Subcutaneous adipose tissue (tissue), 4 donors: Measurements from ENCODE around the gene EFCAB6. TPM values are rescaled to one million over a fixed set of nuclear protein-coding genes. Genes with fewer than 3 reads are reported as not detected.

ENCODE experiments used
- total RNA-seq, 4 donors: library from RNA; depleted of rRNA; stranded (reverse); fragments of >200 nt; gene quantifications; one replicate each; pipeline ENCODE4 v1.1.0, GENCODE V29; 2016
- TF ChIP-seq, protein P1 (sequence below): fragments of 450-650 bp; IDR thresholded peaks from one replicate; pipeline ENCODE4 v1.5.1; 2016; ENCODE audit warnings: low read depth, mild to moderate bottlenecking, control low read depth, antibody characterized with exemption, moderate library complexity

Gene EFCAB6
- total RNA-seq, 4 donors from 2014 or later, result 2.1 to 4.0 (median 2.4) TPM

DNA sequence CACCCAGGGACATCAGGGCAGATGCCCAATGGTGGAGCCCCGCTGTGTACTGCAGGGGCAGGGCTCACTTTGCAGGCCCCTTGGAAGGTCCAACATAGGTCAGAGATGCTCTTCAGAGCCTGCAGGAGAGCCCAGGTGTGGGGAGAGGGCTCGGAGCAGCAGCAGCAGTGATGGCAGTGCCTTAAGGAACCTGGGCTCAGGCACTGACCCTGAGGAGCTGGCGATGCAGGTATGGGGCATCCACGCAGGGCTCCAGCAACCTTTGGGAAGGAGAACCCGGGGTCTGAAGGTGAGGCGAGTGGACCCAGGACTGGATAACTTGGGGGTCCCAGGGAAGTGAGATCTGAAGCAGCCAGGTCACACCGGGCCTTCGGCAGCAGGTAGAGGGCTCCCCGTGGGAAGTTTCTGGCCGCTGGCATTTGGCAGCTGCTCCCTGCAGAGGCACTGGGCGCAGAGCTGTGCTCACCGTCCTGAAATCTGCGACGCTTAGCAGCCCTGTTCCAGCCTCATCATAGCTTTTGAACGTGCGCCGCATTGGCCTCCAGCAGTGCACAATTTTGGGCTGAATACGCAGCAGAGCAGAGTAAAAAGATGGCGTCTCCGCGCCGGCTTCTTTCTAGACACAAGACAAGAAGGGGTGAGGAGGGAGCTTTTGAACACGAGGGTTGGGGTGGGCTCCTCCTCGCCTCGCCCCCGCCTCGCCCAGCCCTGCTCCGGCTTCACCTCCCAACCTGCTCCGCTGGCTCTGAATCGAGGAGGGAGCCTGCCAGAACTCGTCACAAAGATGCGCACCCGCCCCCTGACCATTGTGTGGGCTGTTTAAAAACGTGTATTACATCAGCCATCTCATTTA is 281.5 kb downstream of the EFCAB6 start:
- TF ChIP-seq, protein P1, sequence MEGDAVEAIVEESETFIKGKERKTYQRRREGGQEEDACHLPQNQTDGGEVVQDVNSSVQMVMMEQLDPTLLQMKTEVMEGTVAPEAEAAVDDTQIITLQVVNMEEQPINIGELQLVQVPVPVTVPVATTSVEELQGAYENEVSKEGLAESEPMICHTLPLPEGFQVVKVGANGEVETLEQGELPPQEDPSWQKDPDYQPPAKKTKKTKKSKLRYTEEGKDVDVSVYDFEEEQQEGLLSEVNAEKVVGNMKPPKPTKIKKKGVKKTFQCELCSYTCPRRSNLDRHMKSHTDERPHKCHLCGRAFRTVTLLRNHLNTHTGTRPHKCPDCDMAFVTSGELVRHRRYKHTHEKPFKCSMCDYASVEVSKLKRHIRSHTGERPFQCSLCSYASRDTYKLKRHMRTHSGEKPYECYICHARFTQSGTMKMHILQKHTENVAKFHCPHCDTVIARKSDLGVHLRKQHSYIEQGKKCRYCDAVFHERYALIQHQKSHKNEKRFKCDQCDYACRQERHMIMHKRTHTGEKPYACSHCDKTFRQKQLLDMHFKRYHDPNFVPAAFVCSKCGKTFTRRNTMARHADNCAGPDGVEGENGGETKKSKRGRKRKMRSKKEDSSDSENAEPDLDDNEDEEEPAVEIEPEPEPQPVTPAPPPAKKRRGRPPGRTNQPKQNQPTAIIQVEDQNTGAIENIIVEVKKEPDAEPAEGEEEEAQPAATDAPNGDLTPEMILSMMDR, result no peak

- TF ChIP-seq, protein P1, result no peak
Measured at GRCh38 chr22:43529934-43530333, 282.2 kb downstream of the EFCAB6 start.

DNA sequence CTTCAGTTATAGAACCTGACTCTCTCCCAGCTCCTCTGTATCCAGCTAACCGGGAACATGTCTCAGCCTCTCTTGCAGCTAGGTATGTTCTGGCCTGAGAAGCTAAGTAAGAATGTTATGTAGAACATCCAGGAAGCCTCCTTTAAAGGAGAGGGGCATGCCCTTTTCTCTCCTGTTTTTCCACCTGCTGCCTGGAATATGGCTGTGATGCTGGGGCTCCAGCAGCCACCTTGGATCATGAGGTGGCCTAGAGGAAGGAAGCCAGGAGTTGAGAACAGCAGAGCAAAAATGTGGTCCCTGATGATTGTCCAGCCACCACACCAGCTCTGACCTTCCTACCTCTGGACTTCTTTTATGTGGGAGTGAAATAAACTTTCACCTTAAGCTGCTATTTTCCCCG is 282.6 kb downstream of the EFCAB6 start:
- TF ChIP-seq, protein P1, result no peak

DNA sequence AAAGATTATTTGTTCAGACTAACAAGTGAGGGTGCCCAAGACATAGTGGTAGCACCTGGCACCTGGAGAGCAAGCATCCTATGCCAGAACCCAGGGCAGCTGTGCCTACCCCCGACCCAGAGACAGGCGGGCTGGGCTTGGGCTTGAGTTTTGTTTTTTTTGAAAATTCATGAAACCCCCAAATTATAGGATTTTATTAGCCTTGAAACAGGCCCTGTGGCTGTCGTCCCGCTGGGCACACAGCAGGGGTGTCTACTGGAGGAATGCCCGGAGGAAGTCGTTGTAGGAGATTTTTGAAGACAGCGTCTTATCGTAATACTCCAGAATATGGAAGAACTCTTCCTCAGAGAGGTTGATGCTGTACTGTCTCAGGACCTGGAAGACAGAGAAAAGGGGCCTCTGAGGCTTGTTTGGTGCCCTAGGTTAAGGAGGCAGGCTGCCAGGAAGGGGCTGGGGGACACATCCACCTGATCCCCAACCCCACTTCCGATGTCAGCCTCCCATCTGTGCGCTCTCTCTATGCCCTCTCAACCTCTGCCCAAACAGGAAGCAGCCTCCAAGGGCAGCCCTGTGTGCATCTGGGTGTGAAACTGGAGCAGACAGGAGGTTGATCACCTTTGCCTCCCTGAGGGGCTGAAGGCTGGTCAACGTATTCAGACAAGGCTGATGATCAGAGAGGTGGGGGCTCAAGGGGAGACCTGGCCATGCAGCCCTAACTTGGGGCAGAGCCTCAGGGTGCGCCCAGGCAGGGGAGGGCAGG is 283.3 kb downstream of the EFCAB6 start:
- TF ChIP-seq, protein P1, result no peak

DNA sequence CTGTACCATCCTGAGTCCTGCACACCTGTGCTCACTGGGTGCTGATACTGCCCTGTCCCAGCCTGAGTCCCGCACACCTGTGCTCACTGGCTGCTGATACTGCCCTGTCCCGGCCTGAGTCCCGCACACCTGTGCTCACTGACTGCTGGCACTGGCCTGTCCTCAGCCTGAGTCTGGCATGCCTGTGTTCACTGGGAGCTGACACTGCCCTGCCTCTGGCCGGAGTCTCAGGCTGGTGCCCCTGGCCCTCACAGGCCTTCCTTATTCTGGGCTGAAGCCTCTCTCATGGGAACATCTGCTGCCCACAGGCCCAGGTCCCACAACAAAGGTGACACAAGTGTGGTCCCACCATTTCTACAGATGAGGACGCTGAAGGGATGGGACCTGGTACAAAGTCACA is 285.2 kb downstream of the EFCAB6 start:
- TF ChIP-seq, protein P1, result no peak

DNA sequence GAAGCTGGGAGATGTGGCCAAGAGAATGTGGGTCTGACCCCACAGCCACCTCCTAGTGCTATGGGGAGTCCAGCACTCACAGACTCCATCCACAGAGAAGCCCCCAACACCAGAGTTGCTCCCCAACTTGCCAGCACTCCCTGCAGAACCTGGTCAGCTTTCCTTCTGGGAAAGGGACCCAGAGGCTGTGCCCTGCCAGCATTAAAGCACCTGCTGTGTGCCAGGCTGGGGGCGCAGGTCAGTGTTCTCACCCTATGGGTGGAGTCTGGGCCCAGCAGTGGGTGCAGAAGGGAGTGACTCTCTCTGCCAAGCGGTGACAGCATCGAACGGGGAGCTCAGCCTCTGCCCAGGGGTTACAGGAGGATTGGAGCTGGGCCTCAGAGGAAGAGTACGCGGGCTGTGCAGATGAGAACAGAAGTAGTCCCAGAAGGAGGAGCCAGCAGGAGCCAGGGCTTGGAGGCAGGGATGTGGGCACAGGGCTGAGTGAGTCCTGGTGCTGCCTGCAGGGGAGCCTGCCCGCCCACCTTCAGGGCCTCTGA is 285.9 kb downstream of the EFCAB6 start:
- TF ChIP-seq, protein P1, result no peak

DNA sequence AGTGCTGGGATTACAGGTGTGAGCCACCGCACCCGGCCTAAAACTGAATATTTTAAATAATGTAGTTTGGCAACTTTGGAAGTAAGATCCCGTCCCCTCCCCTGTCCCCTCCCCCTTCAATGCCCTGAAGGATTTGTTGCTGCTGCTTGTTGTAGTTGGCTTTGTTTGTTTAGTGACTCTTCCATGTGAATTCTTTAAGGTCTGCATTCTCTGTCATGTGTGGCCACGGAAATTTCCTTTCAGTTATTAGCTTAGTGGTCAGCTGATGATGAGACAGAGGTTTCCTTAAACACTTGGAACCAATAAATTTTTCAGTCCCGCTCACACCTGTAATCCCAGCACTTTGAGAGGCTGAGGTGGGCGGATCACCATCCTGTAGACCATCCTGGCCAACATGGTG is 290.4 kb downstream of the EFCAB6 start:
- TF ChIP-seq, protein P1, result no peak
